ENCODE results near the gene YJEFN3.

The YJEFN3 gene

DNA sequence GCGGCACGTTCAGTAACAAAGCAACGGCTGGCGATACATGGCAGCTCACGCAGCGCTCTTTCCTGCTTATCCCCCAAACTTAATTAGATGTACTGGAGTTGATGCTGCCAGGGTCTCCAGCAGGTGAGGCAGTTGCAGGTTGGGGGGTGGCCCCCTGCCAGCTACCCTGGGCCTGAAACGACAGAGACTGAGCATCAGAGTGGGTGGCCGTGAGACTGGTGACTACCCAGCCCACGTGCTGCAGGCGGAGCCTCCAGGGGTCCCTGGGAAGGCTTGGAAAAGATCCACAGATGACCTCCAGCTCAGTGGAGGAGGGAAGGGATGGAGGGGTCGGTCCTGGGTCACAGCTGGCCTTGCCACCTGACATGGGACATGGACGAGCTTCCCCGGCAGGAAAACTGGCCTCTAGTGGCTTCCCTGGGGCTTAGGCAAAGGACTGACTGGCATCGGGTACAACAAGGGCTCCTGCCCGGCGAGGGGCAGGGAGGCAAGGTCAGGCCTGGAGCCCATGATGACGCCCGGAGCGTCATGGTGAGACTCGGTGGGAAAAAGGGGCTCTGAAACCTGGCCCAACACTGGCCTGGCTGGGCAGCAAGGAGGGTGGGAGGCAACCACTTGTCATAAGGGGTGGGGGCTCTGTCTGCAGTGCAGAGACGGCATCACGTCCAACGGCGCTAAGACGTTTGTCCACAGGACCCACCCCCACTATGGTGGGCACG, 33.4 kb downstream of the YJEFN3 start:
- DNase-seq (ENCODE audit: low read depth): no peak
- TF ChIP-seq, protein P1, sequence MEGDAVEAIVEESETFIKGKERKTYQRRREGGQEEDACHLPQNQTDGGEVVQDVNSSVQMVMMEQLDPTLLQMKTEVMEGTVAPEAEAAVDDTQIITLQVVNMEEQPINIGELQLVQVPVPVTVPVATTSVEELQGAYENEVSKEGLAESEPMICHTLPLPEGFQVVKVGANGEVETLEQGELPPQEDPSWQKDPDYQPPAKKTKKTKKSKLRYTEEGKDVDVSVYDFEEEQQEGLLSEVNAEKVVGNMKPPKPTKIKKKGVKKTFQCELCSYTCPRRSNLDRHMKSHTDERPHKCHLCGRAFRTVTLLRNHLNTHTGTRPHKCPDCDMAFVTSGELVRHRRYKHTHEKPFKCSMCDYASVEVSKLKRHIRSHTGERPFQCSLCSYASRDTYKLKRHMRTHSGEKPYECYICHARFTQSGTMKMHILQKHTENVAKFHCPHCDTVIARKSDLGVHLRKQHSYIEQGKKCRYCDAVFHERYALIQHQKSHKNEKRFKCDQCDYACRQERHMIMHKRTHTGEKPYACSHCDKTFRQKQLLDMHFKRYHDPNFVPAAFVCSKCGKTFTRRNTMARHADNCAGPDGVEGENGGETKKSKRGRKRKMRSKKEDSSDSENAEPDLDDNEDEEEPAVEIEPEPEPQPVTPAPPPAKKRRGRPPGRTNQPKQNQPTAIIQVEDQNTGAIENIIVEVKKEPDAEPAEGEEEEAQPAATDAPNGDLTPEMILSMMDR (conservative IDR thresholded peaks at IDR 0.05; ENCODE audit: low read length): no peak
- no peak overlapping the region for H3K4me3 ChIP-seq (ENCODE audit: low read length)

DNA sequence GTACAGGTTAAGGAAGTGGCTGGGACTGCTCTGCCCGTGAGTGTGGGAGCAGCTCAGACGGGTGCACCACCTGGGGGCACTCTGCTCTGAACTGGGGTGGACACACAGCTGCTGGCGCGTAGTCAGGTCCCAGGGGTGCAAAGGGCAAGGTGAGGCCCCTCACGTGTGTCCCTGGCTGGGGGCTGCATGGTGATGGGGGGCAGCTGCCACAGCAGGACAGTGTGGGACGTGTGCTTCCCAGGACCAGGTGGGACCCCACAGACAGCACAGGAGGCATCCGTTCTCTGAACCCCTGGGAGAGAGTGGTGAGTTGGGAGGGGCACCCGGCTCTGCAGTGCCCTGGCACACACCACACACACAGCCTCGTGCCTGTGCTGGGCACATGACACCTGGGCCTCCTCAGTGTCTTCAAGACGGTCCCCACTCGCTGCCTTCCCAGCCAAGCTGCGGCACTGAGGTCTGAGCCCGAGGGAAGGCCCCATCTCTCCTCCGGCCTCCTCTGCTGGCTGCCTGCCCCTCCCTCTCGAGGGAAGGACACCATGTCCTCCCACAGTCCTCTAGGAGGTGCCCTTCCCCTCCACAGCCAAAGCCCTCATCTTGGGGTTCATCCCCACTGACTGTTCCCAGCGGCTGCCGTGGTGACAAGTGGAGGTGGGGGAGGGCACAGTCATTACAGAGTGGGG, 34.1 kb downstream of the YJEFN3 start:
- no peak for DNase-seq (ENCODE audit: low read depth)
- no peak overlapping the region for H3K4me3 ChIP-seq (ENCODE audit: low read length)
- TF ChIP-seq, protein P1 (conservative IDR thresholded peaks at IDR 0.05; ENCODE audit: low read length): no peak

DNA sequence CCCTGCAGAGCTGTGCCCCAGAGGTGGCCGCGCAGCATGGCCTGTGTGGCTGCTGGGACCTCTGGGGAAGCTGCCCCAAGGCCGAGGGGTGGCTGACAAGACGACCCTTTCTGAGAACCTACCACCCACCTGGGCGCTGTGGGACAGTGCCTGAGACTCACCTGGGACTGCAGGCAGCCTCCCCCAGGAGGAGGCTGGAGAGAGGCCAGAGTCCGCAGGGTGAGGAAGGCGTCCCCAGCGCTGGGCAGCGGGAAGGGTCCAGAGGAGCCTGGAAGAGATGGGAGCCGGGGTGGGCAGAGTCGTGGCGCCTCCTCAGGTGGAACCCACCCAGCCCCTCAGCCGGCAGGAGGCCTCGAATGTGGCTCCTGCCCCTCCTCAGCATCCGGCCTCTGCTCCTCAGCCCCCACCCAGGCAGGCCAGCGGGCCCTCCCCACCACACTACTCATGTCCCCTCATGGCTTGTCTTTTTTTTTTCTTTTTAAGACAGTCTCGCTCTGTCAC, 34.7 kb downstream of the YJEFN3 start:
- no peak overlapping the region for H3K4me3 ChIP-seq (ENCODE audit: low read length)
- no peak for DNase-seq (ENCODE audit: low read depth)
- TF ChIP-seq, protein P1 (conservative IDR thresholded peaks at IDR 0.05; ENCODE audit: low read length): no peak

DNA sequence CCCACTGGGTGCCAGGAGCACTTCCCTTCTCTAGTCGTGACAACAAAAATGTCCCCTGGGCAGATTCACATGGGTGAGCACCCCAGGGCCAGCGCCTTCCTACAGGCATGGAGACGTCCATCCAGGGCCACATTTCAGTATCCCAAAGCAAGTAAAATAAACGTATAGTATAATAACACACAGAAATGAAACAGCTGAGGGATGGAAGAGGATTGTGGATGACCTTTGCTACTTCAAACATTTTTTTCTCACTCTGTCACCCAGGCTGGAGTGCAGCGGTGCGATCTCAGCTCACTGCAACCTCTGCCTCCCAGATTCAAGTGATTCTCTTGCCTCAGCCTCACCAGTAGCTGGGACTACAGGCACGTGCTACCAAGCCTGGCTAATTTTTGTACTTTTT, 37.6 kb downstream of the YJEFN3 start:
- H3K4me3 ChIP-seq (ENCODE audit: low read length): no peak overlapping the region
- DNase-seq (ENCODE audit: low read depth): no peak
- TF ChIP-seq, protein P1 (conservative IDR thresholded peaks at IDR 0.05; ENCODE audit: low read length): no peak

DNA sequence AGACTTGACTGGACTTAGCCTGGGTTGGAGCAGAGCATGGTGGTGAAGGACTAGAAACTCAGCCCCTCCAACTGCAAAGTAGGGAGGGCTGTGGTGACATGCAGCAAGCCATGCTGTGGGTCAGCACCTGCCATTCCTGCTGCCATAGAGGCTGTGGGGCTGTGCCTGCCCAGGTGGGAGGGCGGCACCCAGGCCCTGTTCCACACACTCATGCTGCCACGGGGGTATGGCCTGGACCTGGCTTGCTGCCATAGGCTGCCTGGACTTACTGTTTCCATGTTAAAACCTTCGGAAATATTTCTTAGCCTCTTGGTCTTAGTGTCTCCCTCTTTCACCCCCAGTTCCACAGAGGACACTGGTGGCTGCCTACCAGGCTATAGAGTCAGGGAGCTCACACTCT, 38.7 kb downstream of the YJEFN3 start:
- DNase-seq (ENCODE audit: low read depth): no peak
- no peak overlapping the region for H3K4me3 ChIP-seq (ENCODE audit: low read length)
- TF ChIP-seq, protein P1 (conservative IDR thresholded peaks at IDR 0.05; ENCODE audit: low read length): no peak

DNA sequence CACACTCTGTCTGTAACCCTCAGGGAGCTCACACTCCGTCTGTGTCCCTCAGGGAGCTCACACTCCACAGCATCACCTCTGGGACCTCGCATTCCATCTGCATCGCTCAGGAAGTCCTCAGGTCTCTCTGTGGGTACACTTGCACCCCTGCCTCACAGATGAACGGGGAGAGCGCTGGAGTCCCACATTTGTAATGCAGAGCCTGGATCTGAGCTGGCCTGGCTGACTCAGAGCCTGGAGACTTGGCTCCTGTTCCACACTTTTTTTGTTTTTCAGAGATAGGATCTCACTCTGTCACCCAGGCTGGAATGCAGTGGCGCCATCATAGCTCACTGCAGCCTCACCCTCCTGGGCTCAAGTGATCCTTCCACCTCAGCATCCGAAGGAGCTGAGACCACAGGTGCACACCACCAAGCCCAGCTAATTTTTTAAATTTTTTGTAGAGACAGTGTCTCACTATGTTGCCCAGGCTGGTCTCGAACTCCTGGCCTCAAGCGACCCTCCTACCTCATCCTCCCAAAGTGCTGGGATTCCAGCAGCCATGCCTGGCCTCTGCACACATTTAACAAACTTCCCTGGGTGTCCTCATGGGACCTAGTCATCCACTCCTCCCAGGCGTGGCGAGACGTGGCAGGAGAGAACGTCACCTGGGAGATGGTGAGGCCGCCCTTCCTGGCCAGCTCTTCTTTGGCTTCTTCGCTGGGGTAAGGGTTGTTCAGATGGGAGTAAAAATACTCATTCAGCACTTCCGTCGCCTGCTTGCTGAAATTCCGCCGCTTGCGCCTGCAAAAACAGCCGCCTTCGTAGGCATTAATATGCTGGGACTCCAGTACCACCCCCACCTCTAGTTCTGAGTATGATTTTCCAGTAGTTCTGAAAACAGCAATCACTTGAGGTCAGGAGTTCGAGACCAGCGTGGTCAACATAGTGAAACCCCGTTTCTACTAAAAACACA, 40.4 kb downstream of the YJEFN3 start:
- TF ChIP-seq, protein P1 (conservative IDR thresholded peaks at IDR 0.05; ENCODE audit: low read length): no peak
- peak; percentile 50 for DNase-seq (ENCODE audit: low read depth)

More for the DNA sequence above, 40.4 kb downstream of the YJEFN3 start:
- no peak overlapping the region for H3K4me3 ChIP-seq (ENCODE audit: low read length)
